ENCODE measurements around the gene ADGRL1.
A peak's percentile ranks its signal among the peaks of the same experiment; 100 is the strongest.

Gene ADGRL1

GRCh38 chr19:14168259-14168972 is 37.6 kb downstream of the ADGRL1 start:
- peaks cover 7% of the 10 kb centered on the region; the same call in 1 of the 2 replicates for H3K4me1 ChIP-seq
- H3K27me3 ChIP-seq = no peaks in the 10 kb centered on the region
- peak; percentile 60 for DNase-seq
- TF ChIP-seq, protein P1, sequence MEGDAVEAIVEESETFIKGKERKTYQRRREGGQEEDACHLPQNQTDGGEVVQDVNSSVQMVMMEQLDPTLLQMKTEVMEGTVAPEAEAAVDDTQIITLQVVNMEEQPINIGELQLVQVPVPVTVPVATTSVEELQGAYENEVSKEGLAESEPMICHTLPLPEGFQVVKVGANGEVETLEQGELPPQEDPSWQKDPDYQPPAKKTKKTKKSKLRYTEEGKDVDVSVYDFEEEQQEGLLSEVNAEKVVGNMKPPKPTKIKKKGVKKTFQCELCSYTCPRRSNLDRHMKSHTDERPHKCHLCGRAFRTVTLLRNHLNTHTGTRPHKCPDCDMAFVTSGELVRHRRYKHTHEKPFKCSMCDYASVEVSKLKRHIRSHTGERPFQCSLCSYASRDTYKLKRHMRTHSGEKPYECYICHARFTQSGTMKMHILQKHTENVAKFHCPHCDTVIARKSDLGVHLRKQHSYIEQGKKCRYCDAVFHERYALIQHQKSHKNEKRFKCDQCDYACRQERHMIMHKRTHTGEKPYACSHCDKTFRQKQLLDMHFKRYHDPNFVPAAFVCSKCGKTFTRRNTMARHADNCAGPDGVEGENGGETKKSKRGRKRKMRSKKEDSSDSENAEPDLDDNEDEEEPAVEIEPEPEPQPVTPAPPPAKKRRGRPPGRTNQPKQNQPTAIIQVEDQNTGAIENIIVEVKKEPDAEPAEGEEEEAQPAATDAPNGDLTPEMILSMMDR (IDR thresholded peaks at IDR 0.05; ENCODE audit: low read depth, low read length) = no peak
- H3K9me3 ChIP-seq = no peaks in the 10 kb centered on the region
- H3K36me3 ChIP-seq = peaks cover 41% of the 10 kb centered on the region
- no peak overlapping the region for H3K4me3 ChIP-seq (ENCODE audit: low read depth, low read length)

DNA sequence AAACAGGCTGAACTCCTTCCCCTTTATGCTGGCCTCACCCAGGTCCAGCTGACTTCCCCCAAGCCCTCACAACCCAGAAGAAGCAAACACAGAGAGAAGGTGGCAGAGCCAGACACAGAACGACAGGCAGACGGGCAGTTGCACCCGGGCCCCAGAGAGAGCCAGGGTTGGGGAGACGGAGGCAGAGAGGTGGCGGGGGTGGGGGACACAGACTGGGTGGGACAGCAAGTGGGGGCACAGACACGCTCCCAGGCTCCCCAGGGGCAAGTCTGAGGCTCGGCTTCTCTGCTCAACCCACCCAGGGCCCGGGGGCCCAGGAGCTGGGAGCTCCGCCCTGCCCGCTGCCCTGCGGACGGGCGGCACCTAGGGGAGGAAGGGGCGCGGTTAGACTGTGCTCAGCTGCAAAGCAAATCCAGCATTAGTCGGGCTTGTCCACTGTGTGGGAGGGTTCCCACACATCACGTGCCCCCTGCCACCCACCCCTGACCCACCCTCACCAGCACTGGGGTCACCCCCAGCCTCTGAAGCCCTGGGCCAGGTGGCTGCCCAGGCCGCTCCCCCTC is 38.3 kb downstream of the ADGRL1 start:
- no peaks in the 10 kb centered on the region for H3K9me3 ChIP-seq
- H3K4me1 ChIP-seq = peaks cover 7% of the 10 kb centered on the region; the same call in 1 of the 2 replicates
- no peak for DNase-seq
- H3K4me3 ChIP-seq (ENCODE audit: low read depth, low read length) = no peak overlapping the region
- TF ChIP-seq, protein P1 (IDR thresholded peaks at IDR 0.05; ENCODE audit: low read depth, low read length) = no peak
- H3K36me3 ChIP-seq = peaks cover 41% of the 10 kb centered on the region
- no peaks in the 10 kb centered on the region for H3K27me3 ChIP-seq

- H3K4me1 ChIP-seq = peaks cover 7% of the 10 kb centered on the region; the same call in 1 of the 2 replicates
- H3K36me3 ChIP-seq = peaks cover 39% of the 10 kb centered on the region
- no peak overlapping the region for H3K4me3 ChIP-seq (ENCODE audit: low read depth, low read length)
- no peaks in the 10 kb centered on the region for H3K9me3 ChIP-seq
- no peak for DNase-seq
- H3K27me3 ChIP-seq = no peaks in the 10 kb centered on the region
- TF ChIP-seq, protein P1 (IDR thresholded peaks at IDR 0.05; ENCODE audit: low read depth, low read length) = no peak
Observed at GRCh38 chr19:14166999-14167575, 38.9 kb downstream of the ADGRL1 start.

GRCh38 chr19:14165990-14166830 is 39.8 kb downstream of the ADGRL1 start:
- H3K9me3 ChIP-seq = no peaks in the 10 kb centered on the region
- TF ChIP-seq, protein P1 (IDR thresholded peaks at IDR 0.05; ENCODE audit: low read depth, low read length) = no peak
- no peaks in the 10 kb centered on the region for H3K27me3 ChIP-seq
- H3K4me1 ChIP-seq = peaks cover 7% of the 10 kb centered on the region; the same call in 1 of the 2 replicates
- peaks cover 39% of the 10 kb centered on the region for H3K36me3 ChIP-seq
- DNase-seq = no peak
- H3K4me3 ChIP-seq (ENCODE audit: low read depth, low read length) = no peak overlapping the region

DNA sequence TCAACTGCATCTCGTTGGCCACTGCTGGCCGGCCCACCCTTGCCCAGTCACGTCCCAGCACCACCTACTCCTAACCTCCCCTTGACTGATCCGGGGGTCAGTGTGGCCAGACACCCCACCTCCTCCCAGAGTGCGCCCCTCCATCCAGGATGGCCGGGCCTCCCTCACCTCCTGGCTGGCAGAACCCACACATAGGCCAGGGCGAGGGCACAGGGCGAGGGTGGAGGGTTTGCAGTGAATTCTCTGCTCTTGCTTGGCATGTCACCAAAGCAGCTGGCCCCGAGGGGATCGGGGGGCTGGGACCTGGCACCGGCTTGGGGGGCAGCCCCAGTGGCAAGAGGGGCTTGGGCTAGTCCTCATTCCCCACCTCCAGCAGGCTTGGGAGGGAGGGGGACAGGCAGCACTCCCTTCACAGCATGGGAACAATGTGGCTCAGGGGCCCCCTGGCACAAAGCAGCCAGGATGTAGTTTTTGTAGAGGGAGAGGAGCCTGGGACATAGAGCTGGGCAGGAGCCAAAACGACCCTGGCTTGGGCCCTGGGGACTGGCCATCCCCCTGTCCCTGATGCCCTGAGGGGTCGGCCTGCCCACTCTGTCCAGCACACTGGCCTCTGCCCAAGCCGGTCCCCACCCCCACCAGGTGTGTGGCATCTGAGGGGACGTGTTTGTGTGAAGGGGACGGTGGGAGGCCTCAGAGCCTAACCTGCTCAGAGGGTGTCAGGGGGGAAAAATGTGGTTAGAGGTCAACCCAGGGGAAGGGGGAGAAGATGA is 41.1 kb downstream of the ADGRL1 start:
- TF ChIP-seq, protein P1 (IDR thresholded peaks at IDR 0.05; ENCODE audit: low read depth, low read length) = no peak
- Histone ChIP-seq H3K4me1 (peaks cover 7% of the 10 kb centered on the region; the same call in 1 of the 2 replicates), H3K9me3 (no peaks in the 10 kb centered on the region), H3K4me3 (ENCODE audit: low read depth, low read length) (no peak overlapping the region), H3K27me3 (no peaks in the 10 kb centered on the region), H3K36me3 (peaks cover 37% of the 10 kb centered on the region)
- DNase-seq = no peak

Measured in BE2C (cell line).